Endothelial cell (in vitro differentiated cells): Measurements from ENCODE around the gene NFKBIB. TPM values are rescaled to one million over a fixed set of nuclear protein-coding genes. Genes with fewer than 3 reads are reported as not detected.
"Not testable (repeated sequence)": the region's sequence is repeated elsewhere in the genome, so short reads cannot be mapped to it uniquely, and the experiment has no call there.

Source experiments
- DNase-seq: peaks from one replicate; pipeline ENCODE4 v3.0.0; 2021; ENCODE audit warnings: low spot score
- H3K27ac Mint-ChIP-seq: one replicate; pipeline ENCODE4 v1.8.0; 2021; ENCODE audit warnings: mixed read lengths, inconsistent platforms; ENCODE audit not compliant: unreplicated experiment
- H3K27me3 Mint-ChIP-seq: one replicate; pipeline ENCODE4 v1.8.0; 2021; ENCODE audit warnings: mild to moderate bottlenecking, moderate library complexity, mixed read lengths, inconsistent platforms; ENCODE audit not compliant: unreplicated experiment
- H3K36me3 Mint-ChIP-seq: one replicate; pipeline ENCODE4 v1.8.0; 2021; ENCODE audit warnings: mild to moderate bottlenecking, low read depth, mixed read lengths, inconsistent platforms; ENCODE audit not compliant: unreplicated experiment
- H3K4me1 Mint-ChIP-seq: one replicate; pipeline ENCODE4 v1.8.0; 2021; ENCODE audit warnings: mild to moderate bottlenecking, mixed read lengths, inconsistent platforms; ENCODE audit not compliant: unreplicated experiment
- H3K4me3 Mint-ChIP-seq: one replicate; pipeline ENCODE4 v1.8.0; 2021; ENCODE audit warnings: mild to moderate bottlenecking, mixed read lengths, inconsistent platforms; ENCODE audit not compliant: unreplicated experiment
- H3K9me3 Mint-ChIP-seq: one replicate; pipeline ENCODE4 v1.8.0; 2021; ENCODE audit warnings: mixed read lengths, inconsistent platforms; ENCODE audit not compliant: unreplicated experiment
- total RNA-seq: library from RNA; stranded (reverse); fragmentation: NEBNext Ultra II Directional; extraction: Animal tissue kit (Norgen Biotek cat#: 25700); gene quantifications from one replicate; pipeline ENCODE4 v1.2.1, GENCODE V29; 2021; ENCODE audit not compliant: unreplicated experiment
- TF ChIP-seq, protein P1 (sequence below): fragments of 200-600 bp; sonication (generic); IDR thresholded peaks from one replicate; pipeline ENCODE4 v1.5.0; 2021; ENCODE audit warnings: antibody characterized with exemption; ENCODE audit not compliant: unreplicated experiment

NFKBIB gene
- total RNA-seq, 1 donor from 2014 or later, result 16.9 TPM

DNA sequence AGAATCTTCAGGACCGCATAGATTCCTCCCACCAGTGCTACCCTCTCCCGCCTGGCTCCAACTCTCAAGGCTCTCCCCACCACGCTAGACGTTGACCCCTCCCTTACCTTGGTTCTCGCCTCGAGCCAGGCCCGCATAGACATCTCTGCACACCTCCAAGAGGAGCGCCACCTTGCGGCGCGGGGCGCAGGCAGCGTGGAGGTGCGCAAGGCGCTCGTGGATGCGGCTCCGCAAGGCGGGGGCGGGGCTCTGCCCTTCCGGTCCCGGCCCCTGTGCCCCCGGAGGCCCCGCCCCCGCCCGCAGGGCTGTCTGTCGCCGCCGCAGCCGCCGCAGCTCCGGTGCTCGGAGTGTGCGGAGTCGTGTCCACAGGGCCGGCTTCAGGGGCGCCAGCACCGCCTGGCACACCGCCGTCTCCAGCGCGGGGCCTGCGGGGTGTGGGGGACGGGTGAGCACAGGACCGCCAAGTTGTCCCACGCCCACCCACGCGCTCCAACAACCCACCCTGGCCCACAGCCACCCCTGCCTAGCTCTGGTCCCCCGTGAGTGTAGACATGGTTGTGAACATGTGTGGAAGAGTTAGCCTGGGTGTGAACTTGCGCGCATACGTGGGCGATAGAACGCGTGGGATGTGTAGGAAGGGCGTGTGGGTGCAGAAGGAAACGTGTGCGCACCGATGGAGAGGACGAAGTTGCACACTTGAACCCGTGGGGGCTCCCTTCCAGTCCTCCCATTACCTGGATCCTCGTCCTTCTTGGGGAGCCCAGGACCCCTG lies 29.7 kb upstream of the NFKBIB start:
- Mint-ChIP-seq H3K4me1 (peaks cover 7% of the 10 kb centered on the region), H3K4me3 (peak overlapping the region; percentile 37), H3K27me3 (no peaks in the 10 kb centered on the region), H3K27ac (no peak overlapping the region), H3K9me3 (no peaks in the 10 kb centered on the region), H3K36me3 (peaks cover 4% of the 10 kb centered on the region)
- TF ChIP-seq, protein P1, sequence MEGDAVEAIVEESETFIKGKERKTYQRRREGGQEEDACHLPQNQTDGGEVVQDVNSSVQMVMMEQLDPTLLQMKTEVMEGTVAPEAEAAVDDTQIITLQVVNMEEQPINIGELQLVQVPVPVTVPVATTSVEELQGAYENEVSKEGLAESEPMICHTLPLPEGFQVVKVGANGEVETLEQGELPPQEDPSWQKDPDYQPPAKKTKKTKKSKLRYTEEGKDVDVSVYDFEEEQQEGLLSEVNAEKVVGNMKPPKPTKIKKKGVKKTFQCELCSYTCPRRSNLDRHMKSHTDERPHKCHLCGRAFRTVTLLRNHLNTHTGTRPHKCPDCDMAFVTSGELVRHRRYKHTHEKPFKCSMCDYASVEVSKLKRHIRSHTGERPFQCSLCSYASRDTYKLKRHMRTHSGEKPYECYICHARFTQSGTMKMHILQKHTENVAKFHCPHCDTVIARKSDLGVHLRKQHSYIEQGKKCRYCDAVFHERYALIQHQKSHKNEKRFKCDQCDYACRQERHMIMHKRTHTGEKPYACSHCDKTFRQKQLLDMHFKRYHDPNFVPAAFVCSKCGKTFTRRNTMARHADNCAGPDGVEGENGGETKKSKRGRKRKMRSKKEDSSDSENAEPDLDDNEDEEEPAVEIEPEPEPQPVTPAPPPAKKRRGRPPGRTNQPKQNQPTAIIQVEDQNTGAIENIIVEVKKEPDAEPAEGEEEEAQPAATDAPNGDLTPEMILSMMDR, result peak; percentile 65
- DNase-seq, result peak; percentile 68

- no peak overlapping the region for H3K27ac Mint-ChIP-seq
- H3K4me3 Mint-ChIP-seq, result no peak overlapping the region
- peaks cover 4% of the 10 kb centered on the region for H3K4me1 Mint-ChIP-seq
- H3K27me3 Mint-ChIP-seq, result no peaks in the 10 kb centered on the region
- H3K9me3 Mint-ChIP-seq, result no peaks in the 10 kb centered on the region
- TF ChIP-seq, protein P1, result no peak
- H3K36me3 Mint-ChIP-seq, result peaks cover 4% of the 10 kb centered on the region
- no peak for DNase-seq
Observed at GRCh38 chr19:38870612-38871011, 29.2 kb upstream of the NFKBIB start.

GRCh38 chr19:38873400-38873799 lies 26.4 kb upstream of the NFKBIB start:
- H3K4me3 Mint-ChIP-seq, H3K27ac Mint-ChIP-seq, H3K27me3 Mint-ChIP-seq, H3K36me3 Mint-ChIP-seq, DNase-seq, H3K9me3 Mint-ChIP-seq: not testable (repeated sequence)
- peaks cover 12% of the 10 kb centered on the region for H3K4me1 Mint-ChIP-seq

- Mint-ChIP-seq H3K4me3 (no peak overlapping the region), H3K9me3 (no peaks in the 10 kb centered on the region), H3K36me3 (peaks cover 4% of the 10 kb centered on the region), H3K4me1 (peaks cover 17% of the 10 kb centered on the region), H3K27me3 (peaks cover 2% of the 10 kb centered on the region), H3K27ac (no peak overlapping the region)
- TF ChIP-seq, protein P1, result no peak
- DNase-seq, result no peak
Observed at GRCh38 chr19:38875656-38876395, 23.9 kb upstream of the NFKBIB start.

DNA sequence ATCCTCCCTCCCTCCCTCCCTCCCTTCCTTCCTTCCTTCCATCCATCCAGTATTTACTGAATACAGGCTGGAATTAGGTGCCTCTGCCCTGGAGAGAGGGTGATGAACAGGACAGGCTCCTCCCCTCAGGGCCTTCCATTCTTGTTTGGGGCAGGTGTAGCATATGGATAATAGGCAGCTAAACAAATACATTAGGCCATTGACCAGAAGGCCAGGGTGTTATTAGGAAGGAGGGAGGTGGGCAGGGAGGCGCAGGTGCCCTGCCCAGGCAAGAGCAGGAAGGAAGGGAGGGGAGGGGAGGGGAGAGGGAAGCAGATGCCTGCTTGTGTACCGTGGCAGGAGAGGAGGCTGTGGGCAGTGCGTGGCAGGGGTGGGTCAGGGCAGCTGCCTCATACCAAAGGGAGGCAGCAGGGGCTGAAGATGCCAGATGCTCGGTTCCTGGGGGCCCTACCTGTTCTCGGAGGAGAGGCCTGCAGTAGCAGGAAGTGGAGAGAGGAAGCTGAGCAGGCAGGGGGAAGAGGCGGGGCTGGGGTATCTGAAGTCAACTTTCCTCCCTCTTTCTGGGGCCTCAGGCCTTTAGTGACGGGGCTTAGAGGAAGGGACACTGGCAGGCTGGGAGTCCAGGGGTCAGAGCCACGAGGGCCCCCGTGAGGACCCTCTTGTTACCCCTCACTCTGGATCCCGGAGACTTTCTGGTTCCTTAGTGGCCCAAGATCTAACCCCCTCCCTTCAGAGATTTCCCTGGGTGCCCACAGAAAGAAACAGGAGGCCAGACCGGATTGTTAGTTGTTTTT lies 21.8 kb upstream of the NFKBIB start, which contains the start of gene RINL:
Gene RINL, minus strand, starts transcription at position 495 of the 794 bp plus-strand sequence. CDS start 1,533 bp downstream, outside the sequence.
- TF ChIP-seq, protein P1, result no peak
- H3K4me1 Mint-ChIP-seq, result peaks cover 16% of the 10 kb centered on the region
- peak; percentile 23 for DNase-seq
- peaks cover 10% of the 10 kb centered on the region for H3K36me3 Mint-ChIP-seq
- no peaks in the 10 kb centered on the region for H3K9me3 Mint-ChIP-seq
- H3K4me3 Mint-ChIP-seq, result no peak within 1 kb of the TSS
- H3K27ac Mint-ChIP-seq, result peak within 1 kb of the TSS; percentile 83
- H3K27me3 Mint-ChIP-seq, result peaks cover 2% of the 10 kb centered on the region
